ENCODE data around the gene SH3BP4.

Gene SH3BP4

GRCh38 chr2:235063471-235063961, 111.7 kb downstream of the SH3BP4 start:
- DNase-seq: no peak

- DNase-seq: no peak
Observed at GRCh38 chr2:235064976-235065375, 113.2 kb downstream of the SH3BP4 start.

- DNase-seq: no peak
Observed at GRCh38 chr2:235066490-235066889, 114.7 kb downstream of the SH3BP4 start.

GRCh38 chr2:235066895-235067294, 115.1 kb downstream of the SH3BP4 start:
- no peak for DNase-seq

- DNase-seq: no peak
Observed at GRCh38 chr2:235068701-235069100, 116.9 kb downstream of the SH3BP4 start.

- DNase-seq: no peak
Observed at GRCh38 chr2:235070063-235070706, 118.4 kb downstream of the SH3BP4 start.

- DNase-seq: no peak
Observed at GRCh38 chr2:235073868-235074413, 122.1 kb downstream of the SH3BP4 start.

GRCh38 chr2:235077046-235077445, 125.2 kb downstream of the SH3BP4 start:
- DNase-seq: no peak

GRCh38 chr2:235078182-235078581, 126.4 kb downstream of the SH3BP4 start:
- DNase-seq: no peak

- no peak for DNase-seq
Observed at GRCh38 chr2:235078914-235079472, 127.2 kb downstream of the SH3BP4 start.

- no peak for DNase-seq
Observed at GRCh38 chr2:235080101-235080500, 128.3 kb downstream of the SH3BP4 start.

- no peak for DNase-seq
Observed at GRCh38 chr2:235082578-235083338, 130.9 kb downstream of the SH3BP4 start.

GRCh38 chr2:235083822-235084221, 132.0 kb downstream of the SH3BP4 start:
- no peak for DNase-seq

GRCh38 chr2:235084424-235084823, 132.6 kb downstream of the SH3BP4 start:
- no peak for DNase-seq

- no peak for DNase-seq
Observed at GRCh38 chr2:235085476-235085875, 133.7 kb downstream of the SH3BP4 start.

GRCh38 chr2:235086481-235087184, 134.8 kb downstream of the SH3BP4 start:
- DNase-seq: no peak

GRCh38 chr2:235087832-235088495, 136.1 kb downstream of the SH3BP4 start:
- no peak for DNase-seq

GRCh38 chr2:235088496-235088921, 136.7 kb downstream of the SH3BP4 start:
- no peak for DNase-seq

GRCh38 chr2:235091421-235091820, 139.6 kb downstream of the SH3BP4 start:
- no peak for DNase-seq

GRCh38 chr2:235091983-235092382, 140.2 kb downstream of the SH3BP4 start:
- no peak for DNase-seq

- DNase-seq: no peak
Observed at GRCh38 chr2:235092433-235093223, 140.8 kb downstream of the SH3BP4 start.

GRCh38 chr2:235094457-235094856, 142.6 kb downstream of the SH3BP4 start:
- no peak for DNase-seq
